GM19240 (cell line): Measurements from ENCODE around the gene GRAMD2A.
A peak's percentile ranks its signal among the peaks of the same experiment; 100 is the strongest.

Experiments
- DNase-seq: peaks from one replicate; pipeline ENCODE4 v3.0.0; 2011; ENCODE audit warnings: low spot score; ENCODE audit not compliant: insufficient read length

Gene GRAMD2A

DNA sequence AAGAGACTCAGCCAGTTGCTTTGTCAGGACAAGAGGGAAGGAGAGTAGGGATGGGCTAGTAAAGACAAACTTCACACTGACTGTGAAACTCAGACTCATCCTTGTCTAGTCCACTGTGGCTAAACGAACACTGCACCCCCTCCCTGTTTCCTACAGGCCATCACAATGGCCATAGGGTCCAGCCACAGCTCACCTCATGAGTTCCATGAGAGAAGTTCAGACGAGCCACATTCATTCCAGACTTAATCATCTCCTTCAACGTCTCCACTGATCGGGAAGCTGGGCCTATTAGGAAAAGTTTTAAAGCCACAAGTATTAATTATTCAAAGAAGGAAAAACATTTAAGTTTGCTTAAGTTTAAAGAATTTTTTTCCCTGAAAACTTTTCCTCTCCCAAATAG lies 19.6 kb upstream of the GRAMD2A start:
- no peak for DNase-seq

DNA sequence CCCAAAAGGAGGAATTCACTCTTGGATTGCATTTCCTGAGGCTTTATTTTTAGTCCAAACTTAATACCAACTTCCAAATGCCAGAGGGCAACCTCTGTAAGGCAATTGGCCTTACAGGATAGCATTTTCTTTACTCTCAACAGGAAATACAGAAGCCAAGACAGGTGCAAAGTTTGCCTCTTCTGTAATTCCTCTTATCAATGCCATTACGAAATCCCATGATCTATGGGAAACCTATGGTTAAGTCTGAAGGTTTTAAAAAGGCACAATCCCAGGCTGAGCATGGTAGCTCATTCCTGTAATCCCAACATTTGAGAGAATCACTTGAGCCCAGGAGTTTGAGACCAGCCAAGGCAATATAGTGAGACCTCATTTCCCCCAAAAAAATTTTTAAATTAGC lies 18.5 kb upstream of the GRAMD2A start:
- no peak for DNase-seq

DNA sequence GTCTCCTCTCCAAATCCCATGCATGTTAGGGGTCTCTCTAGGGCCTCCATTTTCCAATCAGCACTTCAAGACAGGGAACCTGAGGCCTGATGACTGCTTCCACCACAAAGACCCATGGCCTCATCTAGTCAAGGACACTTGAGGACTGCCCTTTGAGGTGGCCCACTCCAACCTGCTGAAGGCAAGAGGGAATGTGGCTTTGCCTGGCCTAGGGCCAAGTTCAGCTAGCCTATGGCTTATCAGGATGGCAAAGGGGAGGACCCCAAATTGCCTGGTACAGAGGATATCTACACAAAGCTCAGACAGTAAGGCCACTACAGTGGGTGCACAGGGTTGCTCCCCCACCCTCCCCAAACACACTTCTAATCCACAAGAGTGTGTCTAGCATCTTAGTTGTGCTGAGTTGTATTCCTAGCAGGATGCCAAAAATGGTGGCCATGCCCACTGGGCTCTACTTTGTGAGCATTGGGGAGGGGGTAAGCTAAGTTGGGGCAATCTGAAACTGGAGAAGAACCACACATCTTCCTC lies 10.0 kb upstream of the GRAMD2A start:
- DNase-seq = no peak

DNA sequence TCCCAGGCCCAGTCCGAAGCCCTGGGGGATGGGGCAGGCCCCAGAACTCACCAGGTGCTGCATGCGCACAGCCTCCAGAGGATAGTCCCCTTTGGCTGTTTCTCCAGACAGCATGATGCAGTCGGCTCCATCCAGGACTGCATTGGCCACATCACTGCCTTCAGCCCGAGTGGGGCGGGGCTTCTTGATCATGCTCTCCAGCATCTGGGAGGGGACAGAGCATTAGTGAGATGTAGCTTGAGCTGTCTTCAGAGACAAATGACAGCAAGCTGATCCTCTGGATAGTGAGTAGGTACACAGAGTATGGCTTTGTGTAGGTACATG lies 9.1 kb upstream of the GRAMD2A start:
- DNase-seq = no peak

DNA sequence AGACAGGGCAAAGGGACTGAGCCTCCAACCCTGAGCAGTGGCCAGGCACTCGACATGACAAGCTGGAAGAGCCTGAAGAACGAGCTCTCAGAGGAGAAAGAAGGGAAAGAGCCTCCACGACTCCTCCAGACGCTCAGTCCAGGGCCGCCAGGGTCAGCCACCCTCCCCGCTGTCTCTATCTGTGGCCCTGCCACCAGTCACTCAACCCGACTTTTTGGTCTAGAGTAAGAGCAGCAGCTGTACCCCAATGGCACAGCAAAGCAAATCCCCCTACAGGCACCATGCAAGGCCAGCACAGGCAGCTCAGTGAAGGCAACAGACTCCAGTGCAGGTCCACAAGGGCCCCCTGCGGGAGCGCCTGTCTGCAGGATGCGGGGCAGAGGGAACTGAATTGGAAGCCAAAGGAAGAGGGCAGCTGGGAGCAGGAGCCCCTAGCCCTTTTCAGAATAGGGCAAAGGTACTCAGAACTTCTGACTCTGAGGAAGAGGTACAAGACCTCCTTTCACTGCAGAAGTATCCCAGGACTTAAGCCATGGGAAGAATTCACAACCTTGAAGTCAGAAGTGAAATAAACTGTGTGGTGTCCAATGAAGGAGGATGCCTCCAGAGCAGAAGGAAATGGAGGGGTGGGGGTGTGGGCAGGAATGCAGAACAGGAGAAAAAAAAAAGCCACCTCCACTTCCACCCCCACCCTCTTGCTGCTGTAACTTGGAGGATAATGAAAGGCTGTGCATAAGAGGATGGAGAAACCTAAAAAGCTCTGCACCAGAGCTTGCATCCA lies 8.5 kb upstream of the GRAMD2A start:
- DNase-seq = no peak

DNA sequence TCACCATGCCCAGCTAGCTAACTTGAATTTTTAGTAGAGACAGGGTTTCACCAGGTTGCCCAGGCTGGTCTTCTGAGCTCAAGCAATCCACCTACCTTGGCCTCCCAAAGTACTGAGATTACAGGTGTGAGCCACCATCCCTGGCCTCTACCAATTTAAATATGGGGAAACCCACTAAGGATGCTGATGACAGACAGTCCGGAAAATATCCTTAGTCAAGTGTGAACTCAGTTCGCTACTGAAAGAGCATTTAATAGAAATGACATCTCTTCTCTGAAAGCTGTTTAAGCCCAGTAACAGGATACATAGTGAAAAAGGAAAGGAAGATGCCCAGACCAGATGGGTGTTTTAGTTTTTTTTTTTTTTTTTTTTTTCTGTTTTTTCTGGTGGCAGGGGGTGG lies 7.7 kb upstream of the GRAMD2A start:
- DNase-seq = no peak

DNA sequence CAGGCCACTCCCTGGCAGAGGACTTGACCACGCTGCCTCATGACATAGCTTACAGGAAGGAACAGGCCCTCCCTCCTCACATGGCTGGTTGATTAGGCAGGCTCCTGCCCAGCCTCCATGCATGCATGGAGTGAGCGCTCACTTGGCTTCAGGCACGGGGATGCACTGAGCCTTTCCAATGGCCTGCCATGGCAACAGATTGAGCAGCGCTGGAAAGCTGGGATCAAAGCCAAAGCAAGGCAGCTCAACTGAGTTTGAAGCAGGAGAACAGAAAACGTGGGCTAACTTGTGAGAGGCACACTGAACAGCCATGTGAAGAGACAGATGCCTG lies 5.9 kb upstream of the GRAMD2A start:
- no peak for DNase-seq

DNA sequence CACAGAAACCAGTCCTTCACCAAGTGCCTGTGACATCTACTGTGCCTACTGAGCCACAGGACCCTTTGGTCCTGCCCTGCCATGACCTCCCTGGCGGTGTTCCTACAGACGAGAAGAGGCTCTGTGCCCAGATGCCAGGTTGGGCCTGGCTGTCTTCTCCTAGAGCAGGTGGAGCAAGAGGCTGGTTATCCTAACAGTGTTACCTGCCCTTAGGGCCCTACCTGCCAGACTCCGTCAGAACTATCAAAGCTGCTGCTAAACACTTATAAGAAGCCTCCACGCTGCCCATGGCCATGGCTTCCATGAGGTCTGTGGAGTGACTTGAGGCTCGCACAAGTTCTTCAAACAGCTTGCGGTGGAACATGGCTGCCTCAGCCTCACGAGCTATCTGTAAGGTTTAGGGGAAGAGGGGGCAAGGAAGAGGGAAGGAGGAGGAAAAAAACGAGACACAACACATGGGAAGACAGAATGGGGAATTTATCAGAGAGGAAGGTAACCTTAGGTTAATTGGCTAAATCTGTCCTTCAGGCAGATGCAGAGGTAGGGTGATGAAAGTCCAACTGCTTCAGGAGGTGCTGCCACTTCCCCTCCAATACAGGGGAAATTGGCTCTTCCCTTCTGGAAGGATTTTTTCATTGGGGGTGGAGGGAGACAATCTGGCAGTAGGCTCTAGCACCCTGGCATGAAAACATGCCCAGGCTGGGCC lies 5.4 kb upstream of the GRAMD2A start:
- DNase-seq = no peak

DNA sequence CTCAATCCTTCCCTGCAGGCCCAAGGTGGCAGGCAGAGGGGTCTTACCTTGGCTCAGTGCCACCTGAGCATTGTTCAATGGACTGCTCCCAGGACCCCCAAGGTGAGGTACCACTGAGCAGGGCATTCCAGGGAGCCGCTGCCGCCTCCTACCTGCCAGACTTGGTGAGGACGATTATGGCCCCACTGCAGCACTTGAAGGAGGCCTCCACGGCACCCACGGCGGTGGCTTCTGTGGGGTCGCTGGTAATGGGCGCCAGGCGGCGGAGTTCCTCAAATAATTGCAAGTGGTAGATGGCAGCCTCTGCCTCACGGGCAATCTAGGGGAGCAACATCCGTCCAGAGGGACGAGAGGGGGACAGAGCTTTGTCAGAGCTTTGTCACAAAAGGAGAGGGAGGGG lies 4.7 kb upstream of the GRAMD2A start:
- no peak for DNase-seq

DNA sequence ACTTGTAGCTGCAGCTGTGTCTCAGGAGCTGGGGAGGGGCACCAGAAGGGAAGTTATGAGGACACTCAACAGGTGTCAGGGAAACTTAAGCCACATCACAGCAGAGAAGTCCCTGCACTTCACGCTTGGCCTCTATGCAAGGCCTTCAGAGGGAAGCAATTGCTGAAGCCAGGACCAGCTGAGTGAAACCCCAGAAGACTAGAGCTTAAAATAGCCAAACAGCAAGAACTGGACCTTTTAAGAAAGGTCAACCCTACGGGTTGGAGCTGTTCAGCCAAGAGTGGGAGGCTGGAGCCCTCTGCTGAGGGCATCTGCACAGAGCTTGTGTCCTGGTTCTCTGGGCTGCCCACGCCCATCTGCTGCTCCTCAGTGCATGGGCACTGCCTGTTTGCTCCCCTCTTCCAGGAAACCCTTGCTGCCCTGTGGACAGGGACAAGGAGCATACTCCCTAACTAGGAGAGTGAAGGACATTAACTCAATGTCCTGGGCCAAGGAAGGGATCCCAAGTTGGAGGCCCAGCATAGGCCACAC lies 3.9 kb upstream of the GRAMD2A start:
- no peak for DNase-seq

DNA sequence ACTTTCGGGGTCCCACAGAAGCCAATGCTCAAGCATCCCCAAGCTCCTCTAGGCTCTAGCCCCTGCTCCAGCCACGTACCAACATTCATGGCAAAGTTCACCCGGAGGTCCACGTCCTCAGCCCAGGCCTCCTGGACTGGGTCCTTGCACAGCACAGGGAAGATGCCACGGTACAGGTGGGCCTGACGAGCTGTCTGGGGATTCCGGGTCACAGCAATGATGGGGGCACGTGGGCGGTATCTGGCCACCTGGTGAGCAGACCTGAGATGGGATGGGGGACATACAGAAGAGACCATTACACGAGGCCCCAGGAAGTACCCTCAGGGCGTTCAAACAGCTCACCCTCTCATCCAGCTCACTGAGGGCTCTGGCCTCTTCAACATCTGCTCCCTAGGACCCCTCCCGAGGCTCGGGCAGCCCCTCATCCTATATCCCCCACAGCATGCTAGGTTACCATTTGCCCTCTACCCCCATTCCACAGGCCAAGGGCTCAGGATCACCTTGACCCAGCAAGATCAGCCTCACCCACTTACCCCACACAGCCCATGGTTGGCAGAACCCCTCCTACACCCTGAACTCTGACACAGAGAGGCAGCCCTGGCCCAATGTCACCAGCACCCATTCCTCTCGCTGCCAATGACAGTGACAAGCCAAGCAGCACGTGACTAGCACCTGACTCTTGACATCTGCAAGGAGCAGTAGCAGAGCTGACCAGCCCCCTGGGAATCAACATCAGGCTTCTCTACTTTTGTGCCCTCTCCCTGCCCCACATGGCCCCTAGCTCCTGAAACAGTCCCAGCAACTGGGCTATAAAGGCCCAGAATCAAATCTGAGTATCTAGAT lies 3.0 kb upstream of the GRAMD2A start:
- no peak for DNase-seq

DNA sequence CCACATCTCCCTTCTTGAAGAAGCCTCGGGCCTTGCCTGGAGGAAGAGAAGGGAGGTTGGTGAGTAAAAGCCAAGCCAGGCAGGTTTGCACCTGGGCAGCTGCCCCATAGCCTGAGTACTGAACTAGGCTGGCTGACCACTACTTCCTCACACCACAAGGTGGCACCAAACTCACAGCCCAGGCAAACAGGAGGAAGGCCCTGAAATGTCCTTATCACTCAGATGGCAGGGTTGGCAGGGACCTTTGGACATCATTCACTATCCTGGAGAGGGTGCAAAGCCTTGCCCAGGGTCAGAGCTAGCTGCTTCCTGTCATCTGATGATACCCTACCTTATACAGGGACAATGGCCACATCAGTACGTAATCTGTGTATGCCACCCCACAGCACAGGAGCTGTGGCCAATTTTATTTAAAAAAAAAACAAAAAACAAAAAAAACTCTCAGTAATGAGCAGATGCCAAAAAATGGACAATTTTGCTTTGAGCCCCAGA lies 2.2 kb upstream of the GRAMD2A start:
- DNase-seq = peak; percentile 79

DNA sequence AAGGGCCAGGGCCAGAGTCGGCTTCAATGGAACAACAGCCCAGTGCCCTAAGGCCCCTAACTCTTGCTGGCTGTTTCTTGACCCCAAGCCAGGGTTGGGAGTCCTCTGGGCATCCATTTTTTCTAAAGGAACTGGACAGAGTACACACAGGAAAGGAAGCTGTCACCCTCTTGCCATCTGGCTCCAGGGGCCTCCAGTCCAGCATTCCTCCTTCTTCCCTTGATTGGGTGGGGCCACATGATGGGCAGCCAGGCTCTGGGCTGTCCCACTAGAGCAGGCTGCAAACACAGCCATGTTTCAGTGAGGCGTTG lies 1.6 kb upstream of the GRAMD2A start:
- no peak for DNase-seq

DNA sequence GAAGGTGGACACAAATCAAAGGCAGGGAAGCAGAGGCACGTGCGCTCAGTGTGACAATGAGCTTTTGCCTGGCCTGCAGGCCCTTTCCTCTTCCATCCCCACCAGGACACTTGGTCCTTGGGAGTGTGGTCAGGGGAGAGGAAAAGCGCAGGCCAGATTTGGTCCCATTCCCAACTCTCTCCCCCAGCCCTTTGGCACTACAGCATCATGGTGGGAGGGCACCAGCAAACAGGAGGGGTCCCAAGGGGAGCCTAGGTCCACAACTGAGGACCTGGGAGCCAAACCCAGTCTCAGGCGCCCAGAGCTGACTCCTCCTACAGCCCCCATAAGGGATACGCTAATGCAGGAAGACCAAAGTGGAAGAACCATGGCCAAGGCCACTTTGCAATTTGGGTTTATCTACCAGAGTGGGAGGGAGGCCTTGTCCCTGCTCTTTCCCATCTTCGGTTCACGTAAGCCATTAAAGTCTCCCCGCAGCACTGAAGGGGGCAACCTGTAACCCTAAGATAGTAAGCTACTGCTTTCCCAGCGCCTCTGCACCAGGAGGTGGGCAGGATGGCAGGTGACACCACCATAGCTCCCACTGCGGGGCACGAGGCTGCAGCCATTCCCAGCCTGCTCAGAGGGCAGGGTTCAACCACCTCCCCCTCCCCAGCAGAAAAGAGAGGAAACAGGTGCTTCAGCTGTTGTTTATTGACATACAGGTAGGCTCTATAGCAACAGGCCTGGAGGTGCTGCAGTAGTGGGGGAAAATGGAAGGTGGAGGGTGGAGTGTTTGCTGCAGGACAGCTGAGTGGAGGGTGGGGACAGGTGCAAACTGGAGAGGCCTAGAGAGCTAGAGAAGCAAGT lies 993 bp upstream of the GRAMD2A start:
- no peak for DNase-seq

DNA sequence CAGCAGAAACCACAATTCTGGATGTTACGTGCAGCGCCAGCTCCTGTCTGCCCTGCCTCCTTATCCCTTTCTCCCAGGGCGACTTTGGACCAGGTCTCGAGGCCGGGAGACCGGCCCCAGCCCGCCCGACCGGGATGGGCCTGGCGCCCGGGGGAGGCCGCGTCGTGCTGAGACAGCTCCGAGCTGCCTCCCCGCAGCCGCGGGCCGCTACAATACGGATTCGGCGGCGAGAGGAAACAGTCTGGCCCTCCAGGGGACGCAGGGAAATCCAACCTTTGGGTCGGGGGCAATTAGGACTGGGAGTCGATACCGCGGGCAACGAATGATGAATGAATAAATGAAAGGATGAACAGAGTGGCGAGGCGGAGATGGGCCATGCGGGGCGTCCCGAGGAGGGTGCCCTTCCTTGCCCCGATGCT lies 537 bp downstream of the GRAMD2A start:
- no peak for DNase-seq

DNA sequence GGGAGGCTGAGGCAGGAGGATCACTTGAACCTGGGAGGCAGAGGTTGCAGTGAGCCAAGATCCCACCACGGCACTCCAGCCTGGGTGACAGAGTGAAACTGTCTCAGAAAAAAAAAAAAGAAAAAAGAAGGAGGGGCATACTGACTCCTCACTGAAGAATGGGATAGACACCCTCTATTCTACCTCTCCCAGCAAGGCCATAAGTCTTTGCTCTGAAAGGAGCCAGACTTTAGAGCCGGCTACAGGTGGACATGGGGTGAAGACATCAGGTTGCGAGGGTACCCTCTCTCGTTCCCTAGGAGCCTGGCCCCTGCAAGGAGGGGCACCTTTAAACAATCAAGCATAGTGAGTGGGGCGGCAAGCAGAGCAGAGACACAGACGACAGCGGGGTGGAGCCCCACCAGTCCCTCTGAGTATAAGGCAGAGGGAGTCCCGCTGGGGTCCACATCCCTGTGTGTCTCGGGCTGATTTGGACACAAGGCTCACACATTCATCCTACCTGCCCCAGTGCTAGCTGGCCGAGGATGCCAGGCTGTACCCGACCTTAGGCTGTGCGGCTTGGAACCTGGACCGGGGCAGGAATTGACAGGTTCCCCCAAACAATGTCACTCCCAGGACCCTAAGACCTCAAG lies 1.1 kb downstream of the GRAMD2A start:
- DNase-seq = no peak

DNA sequence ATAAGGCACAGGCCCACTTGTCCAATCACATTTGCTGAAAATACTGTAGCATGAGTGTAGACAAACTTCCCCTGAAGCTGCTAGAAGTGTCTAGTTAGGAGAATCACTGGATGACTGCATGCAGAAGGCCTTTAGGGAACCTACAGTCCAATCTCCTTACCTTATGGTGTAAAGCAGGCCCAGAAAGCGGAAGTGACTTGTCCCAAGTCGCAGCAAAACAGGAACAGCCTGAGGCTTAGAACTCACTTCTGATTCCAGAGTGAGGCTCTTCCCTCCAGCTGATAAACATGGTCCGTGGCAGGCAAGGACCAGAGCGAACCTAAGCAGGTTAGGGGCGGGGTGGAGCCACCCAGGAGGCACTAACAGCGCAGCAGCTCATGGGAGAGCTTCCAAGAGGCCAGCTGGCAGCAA lies 2.5 kb downstream of the GRAMD2A start:
- DNase-seq = no peak

DNA sequence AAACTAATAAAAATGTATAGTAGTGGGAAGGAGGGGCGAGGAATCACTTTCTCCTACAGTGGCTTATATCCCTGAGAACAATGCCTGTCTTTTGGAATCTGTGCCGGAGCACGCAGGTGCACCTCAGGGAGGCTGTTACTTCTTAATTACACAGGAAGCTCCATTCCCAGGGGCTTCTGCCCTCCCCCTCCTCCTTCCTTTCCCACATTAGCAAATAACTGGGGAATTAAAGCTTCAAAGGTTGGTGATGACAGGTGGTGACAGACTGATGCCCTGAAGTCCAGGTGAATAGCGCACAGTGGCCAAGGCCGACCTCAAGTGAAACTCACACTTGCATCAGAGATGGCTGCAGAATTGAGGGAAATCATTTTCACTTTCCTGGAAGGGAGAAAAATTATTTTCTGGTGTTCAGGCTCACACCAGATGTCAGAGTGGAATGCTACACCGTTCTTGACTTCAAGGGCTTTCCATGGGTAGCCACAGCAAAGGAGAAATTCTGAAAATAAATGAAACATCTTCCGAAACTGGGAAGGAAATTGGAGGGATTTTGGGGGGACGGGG lies 3.7 kb downstream of the GRAMD2A start:
- DNase-seq = no peak

DNA sequence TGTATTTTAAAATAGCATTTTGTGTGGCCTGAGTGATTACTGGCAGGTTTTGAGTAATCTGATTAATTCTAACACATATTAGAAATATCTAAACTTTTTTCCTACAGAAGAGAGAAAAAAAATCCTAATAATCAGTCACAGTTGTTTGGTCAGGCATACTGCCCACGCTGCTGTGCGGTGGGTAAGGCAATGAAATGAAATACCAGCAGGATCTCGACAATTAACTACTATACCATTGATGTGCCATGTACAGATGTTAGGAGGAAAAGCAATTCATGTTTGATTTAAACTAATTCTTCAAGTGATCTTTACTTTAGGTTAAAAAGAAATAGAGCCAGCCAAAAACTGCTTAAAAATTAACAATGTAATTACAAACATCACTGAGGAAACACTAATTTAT lies 5.2 kb downstream of the GRAMD2A start:
- no peak for DNase-seq

DNA sequence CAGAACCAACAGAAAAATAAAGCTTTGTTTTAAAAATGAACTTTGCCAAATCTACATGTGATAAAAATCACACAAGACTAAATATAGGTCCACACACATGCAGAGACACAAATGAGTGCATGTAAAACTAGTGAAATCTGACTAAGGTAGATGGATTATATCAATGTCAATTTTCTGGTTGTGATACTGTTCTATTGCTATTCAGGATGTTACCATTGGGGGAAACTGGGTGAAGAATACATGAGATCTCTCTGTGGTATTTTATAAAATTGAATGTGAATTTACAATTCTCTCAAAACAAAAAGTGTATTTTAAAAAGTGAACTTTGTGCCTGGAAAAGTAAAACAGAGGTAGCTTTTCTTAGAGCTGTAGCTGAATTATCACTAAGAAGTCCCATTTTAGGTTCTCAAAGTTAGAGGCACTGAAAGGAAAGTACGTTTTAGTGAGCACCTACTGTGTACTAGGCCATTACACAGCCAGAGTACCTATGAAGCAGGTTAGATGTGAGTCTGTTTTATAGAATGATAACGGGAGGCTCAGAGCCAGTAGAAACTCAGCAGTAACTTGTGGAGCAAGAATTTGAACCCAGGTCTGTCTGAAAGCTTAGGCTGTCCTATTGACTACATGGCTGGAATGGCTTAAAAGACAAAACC lies 8.2 kb downstream of the GRAMD2A start:
- DNase-seq = no peak
